ENCODE results near the gene TMC6. TPM values are rescaled to one million over a fixed set of nuclear protein-coding genes. Genes with fewer than 3 reads are reported as not detected.
A peak's percentile ranks its signal among the peaks of the same experiment; 100 is the strongest.

TMC6 gene
- total and polyA plus RNA-seq, 2 of the 13 experiments (the other 11 are each of a cell fraction or from before 2014, with no cell fraction given) = 48.4 to 99.1 TPM

GRCh38 chr17:78166416-78166815, 37.9 kb upstream of the TMC6 start:
- peak overlapping the region; percentile 87 for H3K4me2 ChIP-seq (ENCODE audit: low read depth, low read length)
- peaks cover 0 to 2% of the 10 kb centered on the region in 2 experiments; a peak in 1 of 5 replicates for H3K27me3 ChIP-seq (ENCODE audit: control insufficient read depth in 1 of 2, insufficient read depth in 2 of 2, low read length in 2 of 2)
- no peak for FAIRE-seq
- H3K9me3 ChIP-seq (ENCODE audit: low read length) = no peaks in the 10 kb centered on the region
- 28% methylated on average over 5 of the region's 6 CpGs for WGBS (ENCODE audit: low lambda C conversion rate)
- H3K4me1 ChIP-seq (ENCODE audit: insufficient read depth, low read length) = peaks cover 65% of the 10 kb centered on the region
- no peak overlapping the region for H3K9ac ChIP-seq (ENCODE audit: insufficient read depth, low read depth, low read length)
- peaks cover 8% of the 10 kb centered on the region for H3K79me2 ChIP-seq (ENCODE audit: insufficient read depth, low read length)
- in situ Hi-C loops (cut with HindIII; ENCODE audit: extremely low pct_ligation_motif_present, low pct_unique_long_range_greater_than_20kb) = no loop called here
- CTCF ChIA-PET (ENCODE audit: low intra/inter-chr PET ratio, low total read pairs) = no interaction called here
- ATAC-seq = no peak
- BruUV-seq (replicated peaks) = no TSS peak
- peak overlapping the region in 1 of 3 experiments; percentile 5; a peak in 1 of 6 replicates for H3K4me3 ChIP-seq (replicated peaks in 1 of 3; ENCODE audit: insufficient read depth in 1 of 3, low read depth in 2 of 3, low read length in 3 of 3)
- POLR2A ChIA-PET = interaction anchor here (1.1 to 1.4 kb wide), 2 partner anchors 15 to 32 kb away, joined by 3 to 4 read pairs; no protein-coding TSS in a partner anchor
- H2AFZ ChIP-seq (ENCODE audit: low read length) = no peak overlapping the region
- intact Hi-C loops (cut with micrococcal nuclease; ENCODE audit: unreplicated experiment) = loop anchor here (5.0 kb wide), 1 partner anchor 39 kb away; the partner anchor contains the start of gene TMC6
- H3K27ac ChIP-seq (ENCODE audit: extremely low read length, insufficient read depth, low read length) = no peak overlapping the region
- TF ChIP-seq ZEB1 (IDR thresholded peaks at IDR 0.05; ENCODE audit: insufficient replicate concordance, low read depth) (peak; percentile 76), SIX4 (CRISPR knock-in tag; IDR thresholded peaks at IDR 0.05) (no peak), ETV6 (CRISPR knock-in tag; conservative IDR thresholded peaks at IDR 0.05) (no peak), ZNF672 (CRISPR knock-in tag; IDR thresholded peaks at IDR 0.05) (0 out of 2 replicates have a peak, but pooled peaks have one; percentile 36)
- peaks cover 5% of the 10 kb centered on the region; the same call in 1 of the 2 replicates for H4K20me1 ChIP-seq (ENCODE audit: insufficient read depth, low read length)
- DNase-seq (ENCODE audit: low spot score) = no peak
- H3K36me3 ChIP-seq (replicated peaks in 1 of 2; ENCODE audit: control insufficient read depth in 1 of 2, insufficient read depth in 2 of 2, low read length in 2 of 2) = peaks cover 1 to 5% of the 10 kb centered on the region in 2 experiments; a peak in 3 of 5 replicates

DNA sequence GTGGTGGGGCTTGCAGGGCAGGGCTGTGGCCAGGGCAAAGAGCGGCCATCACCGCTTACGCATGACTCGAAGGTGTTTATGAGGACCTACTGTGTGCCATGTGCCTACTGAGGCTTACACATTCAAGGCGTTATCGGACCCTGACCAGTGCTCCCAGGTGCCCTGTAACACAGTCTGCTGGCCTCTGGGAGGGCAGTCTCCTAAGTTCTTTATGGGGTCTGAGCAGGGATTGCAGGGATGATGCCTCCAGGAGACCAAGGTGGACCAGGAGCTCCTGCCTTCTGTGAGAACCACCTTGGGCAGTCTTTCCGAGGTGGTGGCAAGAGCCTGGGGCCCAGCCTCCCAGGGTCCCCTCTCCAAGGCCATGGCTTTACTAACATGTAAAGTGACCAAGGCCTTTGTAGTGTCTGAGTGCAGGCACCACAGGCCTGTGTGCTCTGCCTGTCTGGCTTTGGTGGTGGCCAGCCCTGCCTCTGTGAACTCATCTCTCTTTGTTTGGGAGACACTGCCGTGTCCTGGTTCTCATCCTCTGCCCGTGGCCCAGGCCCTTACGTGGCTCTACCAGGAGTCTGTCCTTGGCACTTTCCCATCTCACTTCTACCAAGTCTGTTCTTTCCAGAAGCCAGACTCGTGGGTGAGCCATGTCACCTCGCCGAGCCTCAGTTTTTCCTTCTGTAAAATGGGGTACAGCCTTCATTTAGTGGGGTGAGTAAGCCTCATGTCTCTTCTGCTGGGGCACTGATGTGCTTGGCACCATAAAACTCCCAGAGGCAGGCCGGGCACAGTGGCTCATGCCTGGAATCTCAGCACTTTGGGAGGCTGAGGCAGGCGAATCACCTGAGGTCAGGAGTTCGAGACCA, 36.4 kb upstream of the TMC6 start:
- Histone ChIP-seq H3K9ac (ENCODE audit: insufficient read depth, low read depth, low read length) (no peak overlapping the region), H3K27ac (ENCODE audit: extremely low read length, insufficient read depth, low read length) (no peak overlapping the region), H4K20me1 (ENCODE audit: insufficient read depth, low read length) (peaks cover 5% of the 10 kb centered on the region; the same call in 1 of the 2 replicates), H3K27me3 (ENCODE audit: control insufficient read depth in 1 of 2, insufficient read depth in 2 of 2, low read length in 2 of 2) (peaks cover 0 to 2% of the 10 kb centered on the region in 2 experiments; a peak in 1 of 5 replicates), H2AFZ (ENCODE audit: low read length) (no peak overlapping the region), H3K4me3 (replicated peaks in 1 of 3; ENCODE audit: insufficient read depth in 1 of 3, low read depth in 2 of 3, low read length in 3 of 3) (no peak overlapping the region), H3K4me2 (ENCODE audit: low read depth, low read length) (no peak overlapping the region), H3K9me3 (ENCODE audit: low read length) (no peaks in the 10 kb centered on the region), H3K36me3 (replicated peaks in 1 of 2; ENCODE audit: control insufficient read depth in 1 of 2, insufficient read depth in 2 of 2, low read length in 2 of 2) (no peaks in the 10 kb centered on the region), H3K4me1 (ENCODE audit: insufficient read depth, low read length) (peaks cover 74% of the 10 kb centered on the region), H3K79me2 (ENCODE audit: insufficient read depth, low read length) (peaks cover 7% of the 10 kb centered on the region)
- CTCF ChIA-PET (ENCODE audit: low intra/inter-chr PET ratio, low total read pairs) = no interaction called here
- 69% methylated on average over 15 of the region's 16 CpGs for WGBS (ENCODE audit: low lambda C conversion rate)
- DNase-seq (ENCODE audit: low spot score) (no peak), FAIRE-seq (no peak), ATAC-seq (no peak; the same call in 2 of the 3 replicates)
- intact Hi-C loops (cut with micrococcal nuclease; ENCODE audit: unreplicated experiment) = loop anchor here (5.0 kb wide), 1 partner anchor 38 kb away; the partner anchor contains the start of gene TMC6
- POLR2A ChIA-PET = interaction anchor here (1.5 kb wide), 1 partner anchor 22 kb away, joined by 4 read pairs; the partner anchor contains the start of genes AFMID and TK1
- BruUV-seq (replicated peaks) = no TSS peak
- in situ Hi-C loops (cut with HindIII; ENCODE audit: extremely low pct_ligation_motif_present, low pct_unique_long_range_greater_than_20kb) = no loop called here
- TF ChIP-seq, protein P1, sequence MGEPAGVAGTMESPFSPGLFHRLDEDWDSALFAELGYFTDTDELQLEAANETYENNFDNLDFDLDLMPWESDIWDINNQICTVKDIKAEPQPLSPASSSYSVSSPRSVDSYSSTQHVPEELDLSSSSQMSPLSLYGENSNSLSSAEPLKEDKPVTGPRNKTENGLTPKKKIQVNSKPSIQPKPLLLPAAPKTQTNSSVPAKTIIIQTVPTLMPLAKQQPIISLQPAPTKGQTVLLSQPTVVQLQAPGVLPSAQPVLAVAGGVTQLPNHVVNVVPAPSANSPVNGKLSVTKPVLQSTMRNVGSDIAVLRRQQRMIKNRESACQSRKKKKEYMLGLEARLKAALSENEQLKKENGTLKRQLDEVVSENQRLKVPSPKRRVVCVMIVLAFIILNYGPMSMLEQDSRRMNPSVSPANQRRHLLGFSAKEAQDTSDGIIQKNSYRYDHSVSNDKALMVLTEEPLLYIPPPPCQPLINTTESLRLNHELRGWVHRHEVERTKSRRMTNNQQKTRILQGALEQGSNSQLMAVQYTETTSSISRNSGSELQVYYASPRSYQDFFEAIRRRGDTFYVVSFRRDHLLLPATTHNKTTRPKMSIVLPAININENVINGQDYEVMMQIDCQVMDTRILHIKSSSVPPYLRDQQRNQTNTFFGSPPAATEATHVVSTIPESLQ (CRISPR knock-in tag; conservative IDR thresholded peaks at IDR 0.05) = no peak
- TF ChIP-seq NFIB (CRISPR knock-in tag; IDR thresholded peaks at IDR 0.05; ENCODE audit: borderline replicate concordance) = no peak
- TF ChIP-seq ZNF629 (CRISPR knock-in tag; conservative IDR thresholded peaks at IDR 0.05) = peak; percentile 93
- no peak for TF ChIP-seq PAX8 (CRISPR knock-in tag; IDR thresholded peaks at IDR 0.05; ENCODE audit: borderline replicate concordance)
- TF ChIP-seq ZKSCAN1 (IDR thresholded peaks at IDR 0.05; ENCODE audit: low read length) = peak; percentile 94
- TF ChIP-seq KDM1A (CRISPR knock-in tag; IDR thresholded peaks at IDR 0.05) = 0 out of 2 replicates have a peak, but pooled peaks have one; percentile 51
- TF ChIP-seq, protein P2, sequence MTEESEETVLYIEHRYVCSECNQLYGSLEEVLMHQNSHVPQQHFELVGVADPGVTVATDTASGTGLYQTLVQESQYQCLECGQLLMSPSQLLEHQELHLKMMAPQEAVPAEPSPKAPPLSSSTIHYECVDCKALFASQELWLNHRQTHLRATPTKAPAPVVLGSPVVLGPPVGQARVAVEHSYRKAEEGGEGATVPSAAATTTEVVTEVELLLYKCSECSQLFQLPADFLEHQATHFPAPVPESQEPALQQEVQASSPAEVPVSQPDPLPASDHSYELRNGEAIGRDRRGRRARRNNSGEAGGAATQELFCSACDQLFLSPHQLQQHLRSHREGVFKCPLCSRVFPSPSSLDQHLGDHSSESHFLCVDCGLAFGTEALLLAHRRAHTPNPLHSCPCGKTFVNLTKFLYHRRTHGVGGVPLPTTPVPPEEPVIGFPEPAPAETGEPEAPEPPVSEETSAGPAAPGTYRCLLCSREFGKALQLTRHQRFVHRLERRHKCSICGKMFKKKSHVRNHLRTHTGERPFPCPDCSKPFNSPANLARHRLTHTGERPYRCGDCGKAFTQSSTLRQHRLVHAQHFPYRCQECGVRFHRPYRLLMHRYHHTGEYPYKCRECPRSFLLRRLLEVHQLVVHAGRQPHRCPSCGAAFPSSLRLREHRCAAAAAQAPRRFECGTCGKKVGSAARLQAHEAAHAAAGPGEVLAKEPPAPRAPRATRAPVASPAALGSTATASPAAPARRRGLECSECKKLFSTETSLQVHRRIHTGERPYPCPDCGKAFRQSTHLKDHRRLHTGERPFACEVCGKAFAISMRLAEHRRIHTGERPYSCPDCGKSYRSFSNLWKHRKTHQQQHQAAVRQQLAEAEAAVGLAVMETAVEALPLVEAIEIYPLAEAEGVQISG (CRISPR knock-in tag; IDR thresholded peaks at IDR 0.05) = 0 out of 2 replicates have a peak, but pooled peaks have one; percentile 16
- peak; percentile 50; the same call in 1 of the 2 replicates for TF ChIP-seq ZNF121 (CRISPR knock-in tag; IDR thresholded peaks at IDR 0.05)

Measured in HepG2 (cell line).